Measurements from ENCODE around the gene ACOT7.

- TF ChIP-seq POLR2A (IDR thresholded peaks at IDR 0.05) (no peak), CTCF (IDR thresholded peaks at IDR 0.05) (no peak), EP300 (IDR thresholded peaks at IDR 0.05; ENCODE audit: low read depth) (no peak), POLR2AphosphoS5 (IDR thresholded peaks at IDR 0.05) (no peak)
Observed at GRCh38 chr1:6329851-6330250, 63.7 kb downstream of the ACOT7 start.

Data from transverse colon (tissue), 4 donors.